ENCODE data around the gene CASKIN2. TPM values are rescaled to one million over a fixed set of nuclear protein-coding genes. Genes with fewer than 3 reads are reported as not detected.

CASKIN2 gene
- total RNA-seq, 2 experiments from 2014 or later = 1.0 TPM; not detected in 1

DNA sequence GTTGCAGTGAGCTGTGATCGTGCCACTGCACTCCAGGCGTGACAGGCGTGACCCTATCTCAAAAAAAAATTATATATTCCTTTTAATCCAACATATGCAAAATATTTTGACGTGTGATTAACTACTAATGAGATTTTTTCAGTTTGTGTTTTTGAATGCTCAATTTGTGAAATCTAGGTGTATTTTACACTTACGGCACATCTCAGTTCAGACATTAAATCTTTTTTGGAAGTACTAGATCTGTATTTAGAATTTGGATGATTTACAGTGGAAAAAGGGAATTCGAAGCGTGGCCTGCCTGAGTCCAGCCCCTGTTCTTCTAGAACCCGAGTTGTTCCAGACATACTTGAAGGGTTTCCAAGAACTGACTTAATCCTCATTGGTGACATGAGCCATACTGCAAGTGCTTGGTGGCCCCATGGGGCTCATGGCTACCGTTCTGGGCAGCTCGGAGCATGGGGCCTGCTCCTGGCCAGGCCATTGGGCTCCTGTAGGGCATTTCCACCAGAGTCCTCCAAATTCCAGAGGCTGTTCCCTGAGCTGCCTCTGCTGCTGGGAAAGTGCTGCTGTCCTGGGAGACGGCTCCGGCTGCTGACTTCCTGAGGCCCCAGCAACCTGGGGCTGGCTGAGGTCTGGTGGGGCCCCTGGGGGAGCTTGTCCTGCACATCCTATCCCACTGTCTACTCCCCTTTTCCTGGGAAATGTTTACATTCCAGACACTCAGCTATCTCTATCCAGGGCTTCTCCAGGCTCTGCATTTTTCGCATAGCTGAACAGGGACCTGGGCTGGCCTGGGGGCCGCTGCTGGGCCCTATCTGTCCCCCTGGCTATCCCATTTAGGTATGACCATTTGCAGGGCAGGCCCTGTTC, 37.3 kb upstream of the CASKIN2 start:
- POLR2A ChIA-PET = interaction anchor here (0.9 to 1.5 kb wide), 2 partner anchors 15 to 256 kb away, joined by 3 to 4 read pairs; no protein-coding TSS in a partner anchor
- CTCF ChIA-PET (ENCODE audit: unreplicated experiment) = interaction anchor here (0.6 kb wide), 1 partner anchor 574 kb away, joined by 10 read pairs; no protein-coding TSS in a partner anchor
- Histone ChIP-seq H3K36me3 (ENCODE audit: insufficient read depth, low read length) (no peaks in the 10 kb centered on the region), H3K4me2 (ENCODE audit: low read length) (no peak overlapping the region), H3K9me3 (ENCODE audit: low read length) (no peaks in the 10 kb centered on the region), H3K79me2 (ENCODE audit: insufficient read depth, low read depth, low read length) (no peaks in the 10 kb centered on the region), H4K20me1 (ENCODE audit: insufficient read depth, low read length) (no peaks in the 10 kb centered on the region), H3K9me2 (ENCODE audit: insufficient read depth, low read length) (no peaks in the 10 kb centered on the region), H3K4me1 (ENCODE audit: insufficient read depth, low read length, poor library complexity, severe bottlenecking) (no peaks in the 10 kb centered on the region), H3K27ac (ENCODE audit: low read depth, low read length, poor library complexity, severe bottlenecking) (no peak overlapping the region), H2AFZ (ENCODE audit: low read length) (no peak overlapping the region), H3K4me3 (ENCODE audit: low read depth, low read length, poor library complexity, severe bottlenecking) (no peak overlapping the region)
- intact Hi-C loops (cut with micrococcal nuclease; ENCODE audit: unreplicated experiment) = no loop called here
- no peak for DNase-seq (ENCODE audit: low spot score)
- no TSS peak for BruUV-seq (replicated peaks)
- TF ChIP-seq EZH2phosphoT487 (IDR thresholded peaks at IDR 0.05; ENCODE audit: borderline replicate concordance, low read depth, low read length) (no peak), CTCF (conservative IDR thresholded peaks at IDR 0.05; ENCODE audit: low read length) (no peak)

DNA sequence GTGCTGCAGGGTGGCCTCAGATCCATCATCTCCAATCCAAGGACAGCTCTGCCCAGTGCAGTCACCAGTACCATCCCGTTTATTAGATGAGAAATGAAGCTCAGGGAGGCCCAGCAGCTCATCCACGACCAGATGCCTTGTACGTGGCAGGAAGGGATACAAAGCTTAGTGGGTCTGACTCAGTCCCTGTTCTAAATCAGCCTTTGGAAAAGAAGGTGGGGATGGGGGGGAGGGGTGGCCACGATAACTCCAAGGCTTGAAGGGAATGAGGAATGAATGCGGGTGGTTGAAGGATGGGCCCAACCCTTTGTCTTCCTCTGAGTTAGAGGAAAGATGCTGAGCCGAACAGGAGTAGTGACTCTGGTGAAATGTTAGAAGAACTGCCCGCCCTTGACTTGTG, 35.9 kb upstream of the CASKIN2 start:
- no peak overlapping the region for H2AFZ ChIP-seq (ENCODE audit: low read length)
- POLR2A ChIA-PET = interaction anchor here (0.5 to 1.5 kb wide), 3 partner anchors 14 to 94 kb away, joined by 3 to 5 read pairs (median 4); no protein-coding TSS in a partner anchor
- H4K20me1 ChIP-seq (ENCODE audit: insufficient read depth, low read length) = no peaks in the 10 kb centered on the region
- H3K4me3 ChIP-seq (ENCODE audit: low read depth, low read length, poor library complexity, severe bottlenecking) = no peak overlapping the region
- no TSS peak for BruUV-seq (replicated peaks)
- no peak for DNase-seq (ENCODE audit: low spot score)
- no peaks in the 10 kb centered on the region for H3K9me2 ChIP-seq (ENCODE audit: insufficient read depth, low read length)
- intact Hi-C loops (cut with micrococcal nuclease; ENCODE audit: unreplicated experiment) = no loop called here
- CTCF ChIA-PET (ENCODE audit: unreplicated experiment) = interaction anchor here (0.6 kb wide), 1 partner anchor 53 kb away, joined by 3 read pairs; no protein-coding TSS in a partner anchor
- no peaks in the 10 kb centered on the region for H3K36me3 ChIP-seq (ENCODE audit: insufficient read depth, low read length)
- H3K79me2 ChIP-seq (ENCODE audit: insufficient read depth, low read depth, low read length) = no peaks in the 10 kb centered on the region
- no peaks in the 10 kb centered on the region for H3K4me1 ChIP-seq (ENCODE audit: insufficient read depth, low read length, poor library complexity, severe bottlenecking)
- H3K27ac ChIP-seq (ENCODE audit: low read depth, low read length, poor library complexity, severe bottlenecking) = no peak overlapping the region
- no peak overlapping the region for H3K4me2 ChIP-seq (ENCODE audit: low read length)
- no peaks in the 10 kb centered on the region for H3K9me3 ChIP-seq (ENCODE audit: low read length)
- no peak for TF ChIP-seq CTCF (conservative IDR thresholded peaks at IDR 0.05; ENCODE audit: low read length)
- no peak for TF ChIP-seq EZH2phosphoT487 (IDR thresholded peaks at IDR 0.05; ENCODE audit: borderline replicate concordance, low read depth, low read length)

DNA sequence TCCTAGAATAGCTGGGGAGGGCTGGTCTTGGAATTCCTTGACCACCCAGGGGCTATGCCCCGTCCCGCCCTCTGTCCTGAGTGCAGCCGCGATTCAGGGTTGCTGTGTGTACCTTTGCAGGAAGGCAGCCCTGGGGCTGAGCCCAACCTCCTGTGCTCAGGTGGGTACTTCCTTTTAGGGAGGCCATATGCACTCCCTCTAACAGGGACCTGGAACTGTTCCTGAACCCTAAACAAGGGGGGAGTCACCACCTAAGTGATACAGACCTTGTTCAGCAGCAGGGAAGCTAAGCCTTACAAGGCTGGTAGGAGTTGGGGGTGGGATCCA, 34.8 kb upstream of the CASKIN2 start:
- H3K9me2 ChIP-seq (ENCODE audit: insufficient read depth, low read length) = no peaks in the 10 kb centered on the region
- CTCF ChIA-PET (ENCODE audit: unreplicated experiment) = no interaction called here
- intact Hi-C loops (cut with micrococcal nuclease; ENCODE audit: unreplicated experiment) = no loop called here
- H3K4me1 ChIP-seq (ENCODE audit: insufficient read depth, low read length, poor library complexity, severe bottlenecking) = no peaks in the 10 kb centered on the region
- H3K4me3 ChIP-seq (ENCODE audit: low read depth, low read length, poor library complexity, severe bottlenecking) = no peak overlapping the region
- H4K20me1 ChIP-seq (ENCODE audit: insufficient read depth, low read length) = no peaks in the 10 kb centered on the region
- H3K27ac ChIP-seq (ENCODE audit: low read depth, low read length, poor library complexity, severe bottlenecking) = no peak overlapping the region
- no peak overlapping the region for H3K4me2 ChIP-seq (ENCODE audit: low read length)
- no TSS peak for BruUV-seq (replicated peaks)
- H3K79me2 ChIP-seq (ENCODE audit: insufficient read depth, low read depth, low read length) = no peaks in the 10 kb centered on the region
- H3K9me3 ChIP-seq (ENCODE audit: low read length) = no peaks in the 10 kb centered on the region
- no peak overlapping the region for H2AFZ ChIP-seq (ENCODE audit: low read length)
- no peak for DNase-seq (ENCODE audit: low spot score)
- TF ChIP-seq EZH2phosphoT487 (IDR thresholded peaks at IDR 0.05; ENCODE audit: borderline replicate concordance, low read depth, low read length) (no peak), CTCF (conservative IDR thresholded peaks at IDR 0.05; ENCODE audit: low read length) (no peak)
- POLR2A ChIA-PET = interaction anchor here (1.2 kb wide), 1 partner anchor 23 kb away, joined by 4 read pairs; no protein-coding TSS in a partner anchor
- no peaks in the 10 kb centered on the region for H3K36me3 ChIP-seq (ENCODE audit: insufficient read depth, low read length)

Measured in OCI-LY7 (cell line).